ENCODE measurements around the gene LBX1. TPM values are rescaled to one million over a fixed set of nuclear protein-coding genes. Genes with fewer than 3 reads are reported as not detected.

LBX1 gene
- total and polyA plus RNA-seq, 2 of the 4 experiments (the other 2 are of a cell fraction): not detected

DNA sequence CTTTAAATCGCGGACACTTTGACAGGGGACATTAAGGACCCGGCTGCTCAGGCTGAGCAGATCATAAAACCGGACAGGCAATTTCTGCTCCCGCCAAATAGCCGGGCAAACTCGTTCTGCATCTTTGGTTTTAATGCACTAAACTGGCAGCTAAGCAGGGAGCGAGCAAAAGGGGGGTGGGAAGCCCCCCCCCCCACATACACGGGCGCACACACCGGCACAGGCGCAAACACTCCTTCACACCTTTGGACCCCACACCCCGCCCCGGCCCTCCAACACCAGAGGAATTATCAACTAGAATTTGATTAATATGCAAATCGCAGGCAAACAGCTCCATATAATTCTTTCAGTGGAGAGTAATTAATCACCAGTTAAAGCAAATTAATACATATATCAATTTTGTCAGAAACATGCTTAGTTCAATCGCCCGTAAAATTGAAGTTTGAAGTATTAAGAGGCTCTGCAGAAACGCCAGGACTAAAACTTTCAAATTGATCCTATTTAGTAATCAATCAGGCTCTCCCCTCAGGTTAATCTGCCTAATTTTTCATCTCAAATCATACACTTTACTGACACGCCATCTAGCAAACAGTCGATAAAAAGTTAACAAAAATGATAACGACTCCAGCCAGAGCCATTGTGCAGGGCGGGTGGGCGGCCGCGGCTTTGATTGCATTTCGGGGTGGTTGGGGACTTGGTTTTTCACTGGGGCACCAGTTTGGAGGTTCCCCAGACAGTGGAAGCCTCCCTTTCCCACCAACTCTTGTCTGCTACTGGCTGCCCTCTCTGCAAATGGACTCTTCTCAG is 9.9 kb downstream of the LBX1 start:
- Histone ChIP-seq H2BK20ac (ENCODE audit: low read depth, low read length) (no peak overlapping the region), H3K36me3 (ENCODE audit: control insufficient read depth, insufficient read depth, low read length) (no peaks in the 10 kb centered on the region), H2BK5ac (ENCODE audit: low read depth, low read length, poor library complexity, severe bottlenecking) (no peak overlapping the region), H2BK120ac (ENCODE audit: low read depth, low read length) (no peak overlapping the region), H3K4me3 (ENCODE audit: insufficient read depth, low read depth, low read length) (no peak overlapping the region), H4K8ac (ENCODE audit: low read depth in 2 of 2, low read length in 2 of 2) (no peak overlapping the region), H3K27ac (ENCODE audit: insufficient read depth, low read length) (no peak overlapping the region), H3K4ac (ENCODE audit: low read depth, low read length) (no peak overlapping the region), H3K9ac (ENCODE audit: low read depth, low read length) (no peak overlapping the region), H3K23ac (ENCODE audit: low read depth, low read length) (no peak overlapping the region), H3K9me1 (ENCODE audit: insufficient read depth, low read length) (0 out of 2 replicates have a peak, but pooled peaks cover 5% of the 10 kb centered on the region), H3K14ac (replicated peaks; ENCODE audit: low read depth, low read length) (no peak overlapping the region), H3K4me2 (ENCODE audit: low read depth, low read length) (no peak overlapping the region), H2BK15ac (ENCODE audit: low read depth, low read length) (no peak overlapping the region), H3K27me3 (ENCODE audit: control insufficient read depth, insufficient read depth, low read length) (peaks cover 95% of the 10 kb centered on the region), H4K5ac (ENCODE audit: low read depth, low read length) (no peak overlapping the region), H3K18ac (ENCODE audit: low read depth, low read length) (no peak overlapping the region), H4K20me1 (ENCODE audit: insufficient read depth, low read length) (peaks cover 21% of the 10 kb centered on the region), H3K4me1 (ENCODE audit: control insufficient read depth, insufficient read depth, low read length) (no peaks in the 10 kb centered on the region; the same call in 1 of the 2 replicates), H3K56ac (ENCODE audit: extremely low read depth, insufficient read depth, low read length) (no peak overlapping the region), H2AK5ac (ENCODE audit: low read depth, low read length) (no peak overlapping the region), H2AFZ (replicated peaks; ENCODE audit: low read length, poor library complexity) (no peak overlapping the region), H3K79me1 (ENCODE audit: low read depth in 1 of 2, low read length in 2 of 2) (no peaks in the 10 kb centered on the region), H4K91ac (ENCODE audit: insufficient read depth, low read depth, low read length) (no peak overlapping the region), H3K9me3 (ENCODE audit: control insufficient read depth, insufficient read depth, low read length) (peaks cover 12% of the 10 kb centered on the region), H2AK9ac (replicated peaks; ENCODE audit: low read depth, low read length, poor library complexity) (no peak overlapping the region)
- 0% methylated on average over 2 of the region's 26 CpGs; no CpG with 5 or more reads in 1 of the 2 experiments for WGBS, 2 experiments (ENCODE audit: extremely low coverage in 2 of 2, insufficient read length in 1 of 2)
- dilution Hi-C loops (cut with HindIII; ENCODE audit: low sequenced_read_pairs, unreplicated experiment) (no loop called here), intact Hi-C loops (cut with micrococcal nuclease) (no loop called here), in situ Hi-C loops (cut with MboI; ENCODE audit: low sequenced_read_pairs) (loop anchor here (10.0 kb wide), 1 partner anchor 225 kb away; no protein-coding TSS in a partner anchor)
- ChIA-PET CTCF (no interaction called here), POLR2A (ENCODE audit: unreplicated experiment) (no interaction called here)
- no TSS peak for BruUV-seq (replicated peaks)
- TF ChIP-seq RCOR1 (IDR thresholded peaks at IDR 0.05; ENCODE audit: insufficient replicate concordance, low read length) (no peak), SMC3 (IDR thresholded peaks at IDR 0.05; ENCODE audit: low read depth, low read length) (no peak), FOS (IDR thresholded peaks at IDR 0.05; ENCODE audit: low read depth, low read length) (no peak), MAZ (IDR thresholded peaks at IDR 0.05; ENCODE audit: borderline replicate concordance, low read depth, low read length) (no peak), RFX5 (IDR thresholded peaks at IDR 0.05; ENCODE audit: low read depth, low read length) (no peak), RAD21 (IDR thresholded peaks at IDR 0.05; ENCODE audit: low read length) (no peak), MXI1 (IDR thresholded peaks at IDR 0.05; ENCODE audit: borderline replicate concordance, low read depth, low read length) (no peak), CHD1 (IDR thresholded peaks at IDR 0.05; ENCODE audit: low read depth, low read length) (no peak), MAFK (IDR thresholded peaks at IDR 0.05; ENCODE audit: low read depth, low read length) (no peak), POLR2A (IDR thresholded peaks at IDR 0.05; ENCODE audit: low read depth, low read length) (no peak), CTCF (conservative IDR thresholded peaks at IDR 0.05; ENCODE audit: low read depth, low read length) (no peak), ELK1 (IDR thresholded peaks at IDR 0.05; ENCODE audit: borderline replicate concordance, low read depth, low read length) (no peak), USF2 (IDR thresholded peaks at IDR 0.05; ENCODE audit: low read depth, low read length) (no peak), BHLHE40 (IDR thresholded peaks at IDR 0.05; ENCODE audit: low read depth, low read length) (no peak), CEBPB (IDR thresholded peaks at IDR 0.05; ENCODE audit: low read depth, low read length) (no peak)
- DNase-seq: no peak
- ATAC-seq (ENCODE audit: low read depth): no peak

Data from IMR-90 (cell line).